ENCODE data around the gene VPS16.
"Not testable (repeated sequence)": the region's sequence is repeated elsewhere in the genome, so short reads cannot be mapped to it uniquely, and the experiment has no call there.

Gene VPS16

DNA sequence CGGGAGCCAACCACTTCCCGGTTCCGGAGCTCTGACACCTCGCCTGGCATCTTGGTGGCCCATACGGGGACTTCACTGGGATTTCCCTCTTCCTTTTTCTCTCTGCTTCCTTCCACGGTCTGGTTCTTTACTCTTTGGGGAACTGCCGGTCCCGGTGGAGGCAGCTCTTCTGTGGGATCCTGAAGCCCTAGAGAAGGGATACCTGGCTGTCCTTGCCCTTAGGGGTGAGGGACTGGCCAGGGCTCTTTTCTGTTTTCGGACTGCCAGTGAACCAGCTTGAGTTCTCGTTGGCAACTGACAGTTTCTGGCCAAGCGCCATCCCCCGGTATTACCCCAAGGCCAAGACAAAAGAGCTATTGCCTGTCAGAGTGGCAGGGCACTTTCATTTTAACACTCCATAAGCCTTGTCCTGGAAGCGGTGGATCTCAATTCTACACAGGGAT, 39.2 kb upstream of the VPS16 start:
- H3K36me3 Mint-ChIP-seq = peaks cover 4% of the 10 kb centered on the region
- H3K9me3 Mint-ChIP-seq (ENCODE audit: low read depth) = no peaks in the 10 kb centered on the region
- H3K4me3 Mint-ChIP-seq = peak overlapping the region; percentile 74
- H3K4me1 Mint-ChIP-seq (ENCODE audit: low read depth) = peaks cover 23% of the 10 kb centered on the region
- peak overlapping the region; percentile 11 for H3K27ac Mint-ChIP-seq
- H3K27me3 Mint-ChIP-seq = peaks cover 34% of the 10 kb centered on the region

DNA sequence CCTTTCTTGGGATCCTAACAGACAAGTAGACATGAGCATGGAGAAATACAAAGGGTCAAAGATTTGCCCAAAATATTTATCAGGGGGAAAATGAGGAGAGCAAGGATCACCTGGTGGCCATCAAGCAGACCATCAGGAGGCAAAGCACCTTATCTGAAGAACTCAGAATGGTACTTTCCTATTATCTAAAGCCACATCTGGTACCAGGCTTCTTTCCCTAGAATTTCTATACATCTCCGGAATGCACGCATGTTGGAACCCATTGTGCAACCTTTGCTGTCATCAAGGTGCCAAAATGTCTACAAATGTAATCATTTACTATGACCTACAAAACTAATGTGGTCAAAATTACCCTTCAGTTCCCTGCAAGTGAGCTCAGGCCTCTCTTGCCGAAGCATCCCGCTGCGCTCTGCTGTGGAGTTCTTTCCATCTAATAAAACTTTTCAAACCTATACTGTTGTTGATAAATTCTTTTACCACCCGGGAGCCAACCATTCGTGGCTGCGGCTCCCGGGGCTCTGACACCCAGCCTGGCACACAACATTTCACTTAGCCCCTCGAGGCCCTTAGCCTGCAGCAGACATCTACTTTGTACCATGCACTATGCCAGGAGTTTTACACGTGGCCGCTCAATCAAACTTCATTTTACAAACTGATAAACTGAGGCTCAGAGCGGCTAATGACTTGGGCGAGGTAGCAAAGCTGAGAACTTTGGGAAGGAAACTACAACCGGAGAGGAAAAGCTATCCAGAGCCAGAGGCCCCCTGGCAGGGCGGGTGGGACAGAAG, 36.3 kb upstream of the VPS16 start:
- peaks cover 7% of the 10 kb centered on the region for H3K36me3 Mint-ChIP-seq
- H3K4me1 Mint-ChIP-seq (ENCODE audit: low read depth) = peaks cover 22% of the 10 kb centered on the region
- peaks cover 29% of the 10 kb centered on the region for H3K27me3 Mint-ChIP-seq
- H3K4me3 Mint-ChIP-seq = no peak overlapping the region
- no peaks in the 10 kb centered on the region for H3K9me3 Mint-ChIP-seq (ENCODE audit: low read depth)
- no peak overlapping the region for H3K27ac Mint-ChIP-seq

DNA sequence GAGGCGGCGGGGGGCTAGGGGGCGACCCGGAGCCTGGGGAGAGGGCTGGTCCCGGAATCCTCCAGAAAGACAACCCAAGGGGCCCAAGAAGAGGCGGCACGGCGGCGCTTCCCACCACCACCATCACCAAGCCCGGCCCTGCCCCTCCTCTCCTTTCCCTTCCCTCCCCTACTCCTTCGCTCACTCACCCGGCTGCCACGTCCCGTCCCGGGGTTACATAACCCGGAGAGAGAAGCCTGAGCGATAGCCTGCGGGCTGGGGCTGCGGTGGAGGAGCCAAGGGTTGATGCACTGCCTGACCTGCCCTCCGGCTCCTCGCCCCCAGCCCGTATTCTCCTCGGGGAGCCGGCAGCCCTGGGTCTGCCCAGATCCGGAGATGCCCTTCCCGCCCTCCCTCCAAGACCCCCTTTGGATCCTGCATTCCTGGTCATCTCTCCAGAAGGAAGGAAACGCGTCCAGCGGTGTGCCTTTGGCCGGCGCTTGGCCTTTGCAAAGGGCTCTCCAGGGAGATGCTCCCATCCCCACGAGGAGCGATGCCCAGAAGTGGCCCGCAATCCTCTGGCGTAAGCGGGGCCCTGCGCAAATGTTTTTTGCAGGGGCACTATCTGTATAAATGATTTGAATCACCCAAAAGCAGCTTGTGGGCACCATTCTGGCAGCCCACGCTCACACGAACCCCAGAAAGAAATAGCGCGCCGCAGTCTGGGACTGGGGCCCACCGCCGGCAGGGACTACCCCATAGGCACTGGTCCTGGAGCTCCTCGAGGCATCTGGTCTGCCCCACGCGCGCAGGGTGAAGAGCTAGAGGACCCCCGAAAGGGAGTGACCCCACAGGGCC, 35.5 kb upstream of the VPS16 start:
- Mint-ChIP-seq H3K4me3 (no peak overlapping the region), H3K36me3 (peaks cover 3% of the 10 kb centered on the region), H3K27me3 (peaks cover 24% of the 10 kb centered on the region), H3K27ac (no peak overlapping the region), H3K9me3 (ENCODE audit: low read depth) (no peaks in the 10 kb centered on the region), H3K4me1 (ENCODE audit: low read depth) (peaks cover 13% of the 10 kb centered on the region)

DNA sequence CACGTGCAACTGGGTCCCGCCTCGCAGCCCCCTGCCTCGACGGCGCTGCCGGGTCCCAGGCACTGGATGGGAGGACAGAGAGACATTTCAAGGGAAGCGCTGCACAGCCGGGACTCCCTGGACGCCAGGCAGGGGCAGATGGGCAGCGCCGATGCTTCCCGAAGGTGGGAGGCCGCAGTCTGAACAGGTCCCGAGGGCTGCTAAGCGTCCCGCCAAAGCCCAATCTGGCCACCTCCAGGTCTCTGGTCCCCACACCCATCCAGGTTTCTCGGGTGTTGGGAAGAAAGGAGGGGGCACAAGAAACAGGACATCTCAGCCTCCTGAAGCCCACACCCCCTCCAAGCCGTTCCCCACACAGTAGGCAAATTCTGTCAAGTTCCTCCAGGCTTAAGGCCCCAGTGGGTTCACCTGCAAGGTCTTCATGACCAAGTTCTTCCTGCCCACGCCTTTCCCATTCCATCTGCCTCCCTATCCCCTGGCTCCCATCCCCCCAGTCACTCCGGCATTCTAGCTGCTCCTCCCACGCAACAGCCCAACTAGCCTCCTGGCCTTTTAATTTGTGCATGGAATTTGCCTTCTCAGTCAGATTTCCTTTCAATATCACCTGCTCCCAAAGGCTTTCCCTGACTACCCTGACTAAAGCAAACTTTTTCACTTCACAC, 34.7 kb upstream of the VPS16 start:
- H3K9me3 Mint-ChIP-seq (ENCODE audit: low read depth) = no peaks in the 10 kb centered on the region
- H3K4me3 Mint-ChIP-seq = no peak overlapping the region
- H3K27me3 Mint-ChIP-seq = peaks cover 24% of the 10 kb centered on the region
- H3K27ac Mint-ChIP-seq = no peak overlapping the region
- peaks cover 3% of the 10 kb centered on the region for H3K36me3 Mint-ChIP-seq
- peaks cover 10% of the 10 kb centered on the region for H3K4me1 Mint-ChIP-seq (ENCODE audit: low read depth)

DNA sequence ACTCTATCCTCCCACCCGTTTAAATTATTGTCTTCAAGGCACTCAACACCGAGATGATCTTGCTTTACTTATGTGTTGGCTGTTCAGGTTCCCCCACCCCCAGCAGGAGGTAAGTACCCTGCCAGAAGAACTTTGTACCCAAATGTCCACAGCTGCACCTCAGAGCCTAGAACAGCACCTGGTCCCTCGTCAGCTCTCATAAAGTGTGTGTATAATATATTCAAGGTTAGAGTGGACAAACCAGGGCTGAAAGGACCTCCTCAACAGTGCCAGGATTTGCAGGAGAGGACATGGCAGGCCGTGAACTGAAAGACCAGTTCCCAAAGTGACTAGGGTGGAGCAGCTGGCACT, 34.2 kb upstream of the VPS16 start:
- Mint-ChIP-seq H3K4me3 (no peak overlapping the region), H3K9me3 (ENCODE audit: low read depth) (no peaks in the 10 kb centered on the region), H3K36me3 (peaks cover 6% of the 10 kb centered on the region), H3K4me1 (ENCODE audit: low read depth) (peaks cover 5% of the 10 kb centered on the region), H3K27ac (no peak overlapping the region), H3K27me3 (peaks cover 27% of the 10 kb centered on the region)

DNA sequence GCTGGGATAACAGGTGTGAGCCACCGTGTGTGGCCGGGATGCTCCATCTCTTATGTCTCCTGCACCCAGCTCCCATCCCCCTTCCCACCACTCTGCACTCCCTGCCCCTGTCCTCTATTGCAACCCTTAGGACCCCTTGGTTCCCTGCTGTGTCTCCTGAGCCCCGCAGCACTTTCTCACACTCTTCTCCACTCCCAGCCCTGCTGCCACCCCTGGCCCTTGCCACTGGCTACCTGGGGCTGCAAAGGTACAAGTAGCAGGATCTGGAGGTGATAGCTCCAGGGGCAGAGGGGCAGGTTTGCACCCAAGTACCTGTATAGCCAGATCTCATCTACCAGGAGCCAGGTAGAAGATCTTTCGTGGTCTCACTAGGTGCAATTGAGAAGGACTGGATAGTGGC, 33.5 kb upstream of the VPS16 start:
- peaks cover 33% of the 10 kb centered on the region for H3K27me3 Mint-ChIP-seq
- peaks cover 9% of the 10 kb centered on the region for H3K36me3 Mint-ChIP-seq
- H3K4me1 Mint-ChIP-seq (ENCODE audit: low read depth) = peaks cover 4% of the 10 kb centered on the region
- H3K27ac Mint-ChIP-seq = no peak overlapping the region
- peaks cover 1% of the 10 kb centered on the region for H3K9me3 Mint-ChIP-seq (ENCODE audit: low read depth)
- H3K4me3 Mint-ChIP-seq = no peak overlapping the region

DNA sequence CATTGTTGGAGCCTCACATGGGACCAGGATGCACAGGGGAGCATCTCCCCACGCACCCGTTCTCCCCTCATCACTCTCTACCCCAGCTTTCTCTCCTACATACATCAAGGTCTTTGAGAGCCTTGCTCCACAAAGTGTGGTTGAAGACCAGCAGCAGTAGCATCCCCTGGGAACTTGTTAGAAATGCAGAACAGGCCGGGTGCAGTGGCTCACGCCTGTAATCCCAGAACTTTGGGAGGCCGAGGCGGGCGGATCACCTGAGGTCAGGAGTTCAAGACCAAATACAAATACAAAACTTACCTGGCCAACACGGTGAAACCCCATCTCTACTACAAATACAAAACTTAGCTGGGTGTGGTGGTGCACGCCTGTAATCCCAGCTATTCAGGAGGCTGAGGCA, 32.6 kb upstream of the VPS16 start:
- not testable (repeated sequence) for H3K27ac Mint-ChIP-seq; H3K9me3 Mint-ChIP-seq (ENCODE audit: low read depth); H3K4me3 Mint-ChIP-seq; H3K4me1 Mint-ChIP-seq (ENCODE audit: low read depth)
- Mint-ChIP-seq H3K36me3 (peaks cover 14% of the 10 kb centered on the region), H3K27me3 (peaks cover 31% of the 10 kb centered on the region)

DNA sequence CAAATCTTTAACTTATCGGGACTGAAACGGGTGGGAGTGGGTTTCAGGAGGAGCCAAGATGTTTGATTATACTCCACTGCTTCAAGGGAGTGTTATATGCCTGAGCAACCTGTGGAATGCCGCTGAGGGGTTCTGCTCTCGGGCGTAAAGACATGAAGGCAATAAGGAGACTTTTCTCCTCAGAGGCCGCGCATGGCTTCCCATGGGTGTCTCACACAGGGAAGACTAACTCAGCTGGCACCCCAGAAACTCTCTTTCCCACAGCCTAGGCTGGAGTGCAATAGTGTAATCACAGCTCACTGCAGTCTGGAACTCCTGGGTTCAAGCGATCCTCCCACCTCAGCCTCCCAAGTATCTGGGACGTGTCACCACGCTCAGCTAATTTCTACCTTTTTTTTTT, 30.9 kb upstream of the VPS16 start:
- Mint-ChIP-seq H3K36me3 (peaks cover 14% of the 10 kb centered on the region), H3K4me1 (ENCODE audit: low read depth) (peaks cover 4% of the 10 kb centered on the region), H3K27ac (no peak overlapping the region), H3K9me3 (ENCODE audit: low read depth) (peaks cover 6% of the 10 kb centered on the region), H3K4me3 (no peak overlapping the region), H3K27me3 (peaks cover 23% of the 10 kb centered on the region)

DNA sequence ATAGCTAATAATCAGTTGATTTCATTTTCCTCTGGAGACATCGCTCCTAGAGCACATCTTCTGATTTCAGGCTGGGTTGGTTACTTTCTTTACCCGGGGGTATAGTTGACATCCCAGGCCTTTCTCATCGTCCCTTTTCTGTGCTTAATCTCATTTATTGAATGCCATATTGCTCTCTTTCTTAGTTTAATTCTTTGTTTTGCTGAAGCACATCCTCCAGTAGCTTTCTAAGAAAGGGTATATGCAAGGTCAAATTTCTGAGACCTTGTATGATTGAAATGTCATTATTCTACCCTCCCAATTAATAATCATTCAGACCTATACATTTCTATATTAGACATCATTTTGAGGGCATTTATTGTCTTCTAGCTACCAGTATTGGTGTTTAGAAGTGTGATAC, 28.4 kb upstream of the VPS16 start:
- Mint-ChIP-seq H3K4me3 (no peak overlapping the region), H3K9me3 (ENCODE audit: low read depth) (peaks cover 6% of the 10 kb centered on the region), H3K27ac (no peak overlapping the region), H3K4me1 (ENCODE audit: low read depth) (peaks cover 4% of the 10 kb centered on the region), H3K27me3 (peaks cover 19% of the 10 kb centered on the region), H3K36me3 (peaks cover 14% of the 10 kb centered on the region)

DNA sequence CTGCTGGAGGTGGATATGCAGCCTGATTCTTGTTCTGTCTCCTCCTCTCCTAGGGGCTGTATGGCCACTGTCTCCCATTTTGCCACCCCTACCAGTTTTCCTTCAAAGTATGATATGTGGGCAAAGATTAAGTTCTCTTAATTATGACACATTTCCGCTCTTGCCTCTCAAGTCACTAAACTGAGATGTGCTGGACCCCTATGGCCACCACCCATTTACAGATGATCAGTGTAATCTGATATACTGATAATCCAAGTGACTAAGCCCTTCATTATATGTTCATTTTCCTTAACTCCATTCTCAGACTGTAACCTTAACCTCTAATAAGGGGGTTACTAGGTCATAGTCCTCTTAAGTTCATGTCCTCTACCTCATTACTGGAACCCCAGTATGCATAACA, 26.5 kb upstream of the VPS16 start:
- Mint-ChIP-seq H3K27ac (no peak overlapping the region), H3K36me3 (peaks cover 12% of the 10 kb centered on the region), H3K4me1 (ENCODE audit: low read depth) (peaks cover under 1% of the 10 kb centered on the region), H3K27me3 (peaks cover 15% of the 10 kb centered on the region), H3K9me3 (ENCODE audit: low read depth) (peaks cover 6% of the 10 kb centered on the region), H3K4me3 (no peak overlapping the region)

DNA sequence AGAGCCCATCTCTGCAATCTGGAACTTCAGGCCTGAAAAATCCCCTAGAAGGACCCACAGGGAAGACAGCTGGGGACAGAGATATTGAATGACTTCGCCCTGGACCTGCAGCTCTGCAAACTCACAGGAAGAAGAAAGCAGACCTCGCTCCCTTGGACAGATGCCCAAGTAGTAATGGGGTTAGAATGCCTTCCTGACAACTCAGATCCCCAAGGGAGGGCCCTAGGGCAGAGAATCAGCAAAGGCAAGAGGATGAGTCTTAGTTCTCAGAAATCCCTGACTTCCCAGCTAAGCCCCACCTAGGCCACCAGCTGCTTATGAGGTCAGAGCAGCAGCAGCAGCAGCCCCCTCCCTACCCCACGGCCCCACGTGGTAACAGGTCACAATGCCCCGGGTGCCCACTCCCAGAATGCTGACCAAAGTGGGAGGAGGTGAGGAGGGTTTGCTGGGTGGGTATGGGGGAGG, 25.9 kb upstream of the VPS16 start, which contains the start of gene C20orf141:
C20orf141 (plus strand) TSS at position 401 of the 465 bp plus-strand sequence. CDS start 198 bp downstream, outside the sequence.
- H3K27ac Mint-ChIP-seq = no peak within 1 kb of the TSS
- H3K4me1 Mint-ChIP-seq (ENCODE audit: low read depth) = no peaks in the 10 kb centered on the region
- peaks cover 14% of the 10 kb centered on the region for H3K27me3 Mint-ChIP-seq
- H3K9me3 Mint-ChIP-seq (ENCODE audit: low read depth) = peaks cover 6% of the 10 kb centered on the region
- H3K4me3 Mint-ChIP-seq = no peak within 1 kb of the TSS
- H3K36me3 Mint-ChIP-seq = peaks cover 11% of the 10 kb centered on the region

DNA sequence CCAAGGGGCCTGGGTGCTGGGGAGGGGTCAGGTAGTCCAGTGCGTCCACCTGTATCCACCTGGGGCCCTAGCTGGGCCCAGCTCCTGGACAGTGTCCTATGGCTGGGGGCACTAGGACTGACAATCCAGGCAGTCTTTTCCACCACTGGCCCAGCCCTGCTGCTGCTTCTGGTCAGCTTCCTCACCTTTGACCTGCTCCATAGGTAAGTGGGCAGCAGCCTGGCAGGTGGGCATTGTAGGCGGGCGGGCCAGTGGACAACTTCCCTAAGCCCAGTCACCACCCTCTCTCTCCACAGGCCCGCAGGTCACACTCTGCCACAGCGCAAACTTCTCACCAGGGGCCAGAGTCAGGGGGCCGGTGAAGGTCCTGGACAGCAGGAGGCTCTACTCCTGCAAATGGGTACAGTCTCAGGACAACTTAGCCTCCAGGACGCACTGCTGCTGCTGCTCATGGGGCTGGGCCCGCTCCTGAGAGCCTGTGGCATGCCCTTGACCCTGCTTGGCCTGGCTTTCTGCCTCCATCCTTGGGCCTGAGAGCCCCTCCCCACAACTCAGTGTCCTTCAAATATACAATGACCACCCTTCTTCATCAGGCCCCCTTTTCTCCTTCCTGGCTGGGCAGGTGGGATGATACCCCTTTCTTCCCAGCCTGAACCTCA, 25.2 kb upstream of the VPS16 start:
- Mint-ChIP-seq H3K9me3 (ENCODE audit: low read depth) (peaks cover 6% of the 10 kb centered on the region), H3K4me1 (ENCODE audit: low read depth) (peaks cover 3% of the 10 kb centered on the region), H3K4me3 (no peak overlapping the region), H3K27ac (no peak overlapping the region), H3K36me3 (peaks cover 11% of the 10 kb centered on the region), H3K27me3 (peaks cover 19% of the 10 kb centered on the region)

DNA sequence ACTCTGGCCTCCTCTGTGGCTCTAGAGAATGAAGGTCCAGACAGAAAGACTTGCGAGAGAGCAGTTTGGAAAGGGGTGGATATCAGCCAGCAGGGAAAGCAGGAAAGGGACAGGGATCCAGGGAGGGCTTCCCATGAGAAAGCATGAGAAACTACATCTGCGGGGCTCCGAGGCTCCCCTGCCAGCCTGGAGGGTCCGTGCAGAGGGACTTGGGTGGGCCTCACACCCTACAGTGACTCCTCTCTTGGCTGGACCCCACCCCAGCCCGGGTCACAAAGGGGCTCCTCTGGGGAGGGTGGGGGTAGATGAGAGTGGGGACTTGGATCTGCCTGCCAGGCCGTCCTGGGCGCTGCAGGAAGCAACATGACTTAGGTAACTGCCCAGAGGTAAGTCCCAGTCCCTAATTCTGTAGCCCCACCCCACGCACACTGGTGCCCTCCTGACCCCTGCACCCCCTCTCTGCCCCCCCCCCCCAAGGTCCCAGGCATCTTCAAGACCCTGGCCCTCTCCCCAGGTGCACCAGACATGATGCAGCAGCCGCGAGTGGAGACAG, 24.4 kb upstream of the VPS16 start, which contains the start of gene TMEM239:
TMEM239 (plus strand) TSS at position 335 of the 553 bp plus-strand sequence; CDS start at position 526, 191 bp downstream.
- Mint-ChIP-seq H3K27ac (no peak within 1 kb of the TSS), H3K4me1 (ENCODE audit: low read depth) (peaks cover 3% of the 10 kb centered on the region), H3K4me3 (no peak within 1 kb of the TSS), H3K27me3 (peaks cover 16% of the 10 kb centered on the region), H3K9me3 (ENCODE audit: low read depth) (peaks cover 6% of the 10 kb centered on the region), H3K36me3 (peaks cover 9% of the 10 kb centered on the region)
